ENCODE results near the gene FAM236C. TPM values are rescaled to one million over a fixed set of nuclear protein-coding genes. Genes with fewer than 3 reads are reported as not detected.
A peak's percentile ranks its signal among the peaks of the same experiment; 100 is the strongest.
"Not testable (repeated sequence)": the region's sequence is repeated elsewhere in the genome, so short reads cannot be mapped to it uniquely, and the experiment has no call there.

Gene FAM236C
- not detected for total RNA-seq

- H3K27ac ChIP-seq; in situ Hi-C loops (cut with MboI; ENCODE audit: low pct_unique_long_range_greater_than_20kb in 2 of 9, low sequenced_read_pairs in 9 of 9, unreplicated experiment in 9 of 9); ATAC-seq (replicated peaks in 6 of 8); H3K4me1 ChIP-seq (replicated peaks in 1 of 2); H3K4me3 ChIP-seq: not testable (repeated sequence)
- WGBS, 10 experiments, result no CpG with 5 or more reads among the region's 13 CpGs
Observed at GRCh38 chrX:72912315-72912714, at the start of gene FAM236C. TSS of gene FAM236C (plus strand) at chrX:72912615. CDS start at chrX:72912715, 100 bp downstream.

GRCh38 chrX:72882898-72883297, 29.5 kb upstream of the FAM236C start:
- in situ Hi-C loops (cut with MboI; ENCODE audit: low pct_unique_long_range_greater_than_20kb in 2 of 9, low sequenced_read_pairs in 9 of 9, unreplicated experiment in 9 of 9); ATAC-seq (replicated peaks in 6 of 8); H3K27ac ChIP-seq; H3K4me3 ChIP-seq; H3K4me1 ChIP-seq (replicated peaks in 1 of 2): not testable (repeated sequence)
- no CpG with 5 or more reads among the region's 2 CpGs for WGBS, 10 experiments

GRCh38 chrX:72889740-72890139, 22.7 kb upstream of the FAM236C start:
- no CpG with 5 or more reads among the region's 14 CpGs for WGBS, 10 experiments
- ATAC-seq (replicated peaks in 6 of 8); H3K4me3 ChIP-seq; H3K27ac ChIP-seq; in situ Hi-C loops (cut with MboI; ENCODE audit: low pct_unique_long_range_greater_than_20kb in 2 of 9, low sequenced_read_pairs in 9 of 9, unreplicated experiment in 9 of 9); H3K4me1 ChIP-seq (replicated peaks in 1 of 2): not testable (repeated sequence)

- WGBS, 10 experiments, result no CpG with 5 or more reads among the region's 5 CpGs
- H3K4me3 ChIP-seq; in situ Hi-C loops (cut with MboI; ENCODE audit: low pct_unique_long_range_greater_than_20kb in 2 of 9, low sequenced_read_pairs in 9 of 9, unreplicated experiment in 9 of 9); ATAC-seq (replicated peaks in 6 of 8); H3K27ac ChIP-seq; H3K4me1 ChIP-seq (replicated peaks in 1 of 2): not testable (repeated sequence)
Observed at GRCh38 chrX:72916096-72916495, 3.7 kb downstream of the FAM236C start.

GRCh38 chrX:72932283-72932682, 19.9 kb downstream of the FAM236C start:
- WGBS, 10 experiments, result no CpG with 5 or more reads among the region's 1 CpG
- H3K27ac ChIP-seq; H3K4me1 ChIP-seq (replicated peaks in 1 of 2); H3K4me3 ChIP-seq; in situ Hi-C loops (cut with MboI; ENCODE audit: low pct_unique_long_range_greater_than_20kb in 2 of 9, low sequenced_read_pairs in 9 of 9, unreplicated experiment in 9 of 9); ATAC-seq (replicated peaks in 6 of 8): not testable (repeated sequence)

- H3K27ac ChIP-seq; in situ Hi-C loops (cut with MboI; ENCODE audit: low pct_unique_long_range_greater_than_20kb in 2 of 9, low sequenced_read_pairs in 9 of 9, unreplicated experiment in 9 of 9); H3K4me3 ChIP-seq; H3K4me1 ChIP-seq (replicated peaks in 1 of 2): not testable (repeated sequence)
- no CpG with 5 or more reads among the region's 7 CpGs for WGBS, 10 experiments
- ATAC-seq (replicated peaks in 6 of 8), result peak in 4 of 8 experiments; percentile 39 to 63 (median 44)
Observed at GRCh38 chrX:72936455-72936854, 24.0 kb downstream of the FAM236C start.

- no CpG with 5 or more reads among the region's 8 CpGs for WGBS, 10 experiments
- H3K4me3 ChIP-seq; ATAC-seq (replicated peaks in 6 of 8); in situ Hi-C loops (cut with MboI; ENCODE audit: low pct_unique_long_range_greater_than_20kb in 2 of 9, low sequenced_read_pairs in 9 of 9, unreplicated experiment in 9 of 9); H3K4me1 ChIP-seq (replicated peaks in 1 of 2); H3K27ac ChIP-seq: not testable (repeated sequence)
Observed at GRCh38 chrX:72936882-72937455, 24.6 kb downstream of the FAM236C start.

GRCh38 chrX:72937906-72938305, 25.5 kb downstream of the FAM236C start, which contains the start of gene FAM236A:
TSS of gene FAM236A (plus strand) at chrX:72938206. CDS start at chrX:72938263, 57 bp downstream.
- H3K4me1 ChIP-seq (replicated peaks in 1 of 2); ATAC-seq (replicated peaks in 6 of 8); in situ Hi-C loops (cut with MboI; ENCODE audit: low pct_unique_long_range_greater_than_20kb in 2 of 9, low sequenced_read_pairs in 9 of 9, unreplicated experiment in 9 of 9); H3K4me3 ChIP-seq; H3K27ac ChIP-seq: not testable (repeated sequence)
- no CpG with 5 or more reads among the region's 15 CpGs for WGBS, 10 experiments

GRCh38 chrX:72942272-72942671, 29.9 kb downstream of the FAM236C start:
- H3K4me1 ChIP-seq (replicated peaks in 1 of 2); in situ Hi-C loops (cut with MboI; ENCODE audit: low pct_unique_long_range_greater_than_20kb in 2 of 9, low sequenced_read_pairs in 9 of 9, unreplicated experiment in 9 of 9); H3K4me3 ChIP-seq; H3K27ac ChIP-seq; ATAC-seq (replicated peaks in 6 of 8): not testable (repeated sequence)
- WGBS, 10 experiments, result no CpG with 5 or more reads among the region's 6 CpGs

- H3K4me3 ChIP-seq; in situ Hi-C loops (cut with MboI; ENCODE audit: low pct_unique_long_range_greater_than_20kb in 2 of 9, low sequenced_read_pairs in 9 of 9, unreplicated experiment in 9 of 9); H3K27ac ChIP-seq; H3K4me1 ChIP-seq (replicated peaks in 1 of 2): not testable (repeated sequence)
- no CpG with 5 or more reads among the region's 44 CpGs for WGBS, 10 experiments
- peak in 6 of 8 experiments; percentile 80 to 90 (median 86) for ATAC-seq (replicated peaks in 6 of 8)
Observed at GRCh38 chrX:72943035-72943818, 30.8 kb downstream of the FAM236C start.

- WGBS, 10 experiments, result no CpG with 5 or more reads among the region's 15 CpGs
Observed at GRCh38 chrX:72943819-72944169, 31.4 kb downstream of the FAM236C start, which contains the start of gene DMRTC1. TSS of gene DMRTC1 (minus strand) at chrX:72943837. CDS start at chrX:72875694, 68,143 bp downstream.

GRCh38 chrX:72959971-72960370, 47.6 kb downstream of the FAM236C start:
- peak in 2 of 8 experiments; percentile 25 to 35 for ATAC-seq (replicated peaks in 6 of 8)
- H3K27ac ChIP-seq; H3K4me1 ChIP-seq (replicated peaks in 1 of 2); in situ Hi-C loops (cut with MboI; ENCODE audit: low pct_unique_long_range_greater_than_20kb in 2 of 9, low sequenced_read_pairs in 9 of 9, unreplicated experiment in 9 of 9); H3K4me3 ChIP-seq: not testable (repeated sequence)
- WGBS, 10 experiments, result no CpG with 5 or more reads among the region's 9 CpGs

More at GRCh38 chrX:72943819-72944169, 31.4 kb downstream of the FAM236C start, which contains the start of gene DMRTC1:
- H3K4me3 ChIP-seq; in situ Hi-C loops (cut with MboI; ENCODE audit: low pct_unique_long_range_greater_than_20kb in 2 of 9, low sequenced_read_pairs in 9 of 9, unreplicated experiment in 9 of 9); H3K27ac ChIP-seq; H3K4me1 ChIP-seq (replicated peaks in 1 of 2): not testable (repeated sequence)
- peak in 7 of 8 experiments; percentile 32 to 95 (median 92) for ATAC-seq (replicated peaks in 6 of 8)
